ENCODE results near the gene PLVAP. TPM values are rescaled to one million over a fixed set of nuclear protein-coding genes. Genes with fewer than 3 reads are reported as not detected.
A peak's percentile ranks its signal among the peaks of the same experiment; 100 is the strongest.

PLVAP gene
- total RNA-seq, 1 experiment from 2014 or later = not detected

DNA sequence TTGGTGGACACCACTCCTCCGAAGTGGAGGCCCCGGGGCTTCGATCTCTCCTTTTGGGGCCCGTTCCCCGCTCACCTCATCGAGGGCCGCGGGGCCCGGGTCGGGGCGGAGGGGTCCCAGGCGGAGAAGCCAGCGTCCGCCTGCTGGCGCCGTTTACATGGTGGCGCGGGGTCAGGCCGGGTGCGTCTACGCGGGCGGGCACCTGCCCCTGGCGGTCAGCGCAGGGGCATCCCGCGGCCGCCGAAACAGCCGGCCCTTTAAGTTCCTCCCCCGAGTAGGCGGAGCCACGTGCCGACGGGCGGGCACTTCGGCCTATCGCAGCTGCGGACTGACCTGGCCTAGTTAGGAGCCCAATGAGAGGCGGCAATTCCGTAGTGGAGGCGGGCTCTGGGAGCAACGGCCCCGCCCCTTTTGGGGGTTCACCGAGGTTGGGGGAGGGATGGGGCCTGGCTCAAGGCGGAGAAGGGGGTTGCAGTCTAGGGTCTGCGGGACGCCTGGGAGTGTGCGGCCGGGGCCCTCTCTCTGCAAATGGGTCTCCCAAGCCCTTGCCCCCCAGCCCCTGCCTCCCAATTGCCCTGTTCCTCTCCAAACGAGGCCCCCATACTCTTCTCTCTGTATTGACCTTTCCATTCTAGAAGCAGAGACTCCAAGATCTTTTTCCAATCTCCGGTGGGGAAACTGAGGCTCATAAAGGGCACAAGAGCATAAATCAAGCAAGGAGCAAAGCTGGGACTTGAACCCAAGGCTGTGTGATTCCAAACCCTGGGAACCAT, 73.8 kb downstream of the PLVAP start, which contains the start of gene ABHD8:
TSS of gene ABHD8 (minus strand) at position 259 of the 773 bp plus-strand sequence. CDS start 1,809 bp downstream, outside the sequence.
- Histone ChIP-seq H3K9me3 (ENCODE audit: control insufficient read depth, low read depth, low read length) (no peaks in the 10 kb centered on the region), H2BK5ac (ENCODE audit: insufficient read length, low read length) (no peak within 1 kb of the TSS), H3K9ac (ENCODE audit: extremely low read depth, insufficient read length, low read length) (no peak within 1 kb of the TSS), H3K23me2 (ENCODE audit: insufficient read length, low read depth, low read length, poor library complexity, severe bottlenecking) (peaks cover 6% of the 10 kb centered on the region), H3K4me2 (ENCODE audit: insufficient read depth, insufficient read length, low read length) (peak within 1 kb of the TSS; percentile 48), H2AFZ (ENCODE audit: low read length) (no peak within 1 kb of the TSS), H3K4ac (ENCODE audit: low read depth, low read length) (no peak within 1 kb of the TSS), H3K23ac (ENCODE audit: insufficient read length, low read depth, low read length) (no peak within 1 kb of the TSS), H3K18ac (ENCODE audit: insufficient read length, low read depth, low read length) (no peak within 1 kb of the TSS), H2BK20ac (ENCODE audit: low read depth, low read length, poor library complexity, severe bottlenecking) (no peak within 1 kb of the TSS), H3K14ac (ENCODE audit: insufficient read depth, low read length) (0 out of 2 replicates have a peak within 1 kb of the TSS, but pooled peaks have one; percentile 14), H2BK15ac (ENCODE audit: low read depth, low read length) (no peak within 1 kb of the TSS), H2AK5ac (ENCODE audit: insufficient read length, low read length) (no peak within 1 kb of the TSS), H3K56ac (ENCODE audit: insufficient read length, low read depth, low read length) (no peak within 1 kb of the TSS), H4K8ac (replicated peaks; ENCODE audit: insufficient read length, low read depth, low read length) (no peak within 1 kb of the TSS), H4K91ac (ENCODE audit: insufficient read length, low read depth, low read length) (no peak within 1 kb of the TSS), H3K79me2 (ENCODE audit: insufficient read depth, low read length) (no peaks in the 10 kb centered on the region), H2BK12ac (ENCODE audit: insufficient read length, low read depth, low read length) (no peak within 1 kb of the TSS), H3T11ph (ENCODE audit: low read length) (no peak within 1 kb of the TSS), H4K20me1 (ENCODE audit: control insufficient read depth, insufficient read depth, insufficient read length) (no peaks in the 10 kb centered on the region), H4K5ac (ENCODE audit: insufficient read length, low read depth, low read length) (no peak within 1 kb of the TSS), H3K79me1 (ENCODE audit: insufficient read depth, low read depth, low read length, poor library complexity, severe bottlenecking) (no peaks in the 10 kb centered on the region), H3K27ac (ENCODE audit: insufficient read length, low read depth, low read length) (no peak within 1 kb of the TSS), H3K27me3 (ENCODE audit: insufficient read depth, low read length) (no peaks in the 10 kb centered on the region), H3K4me1 (ENCODE audit: insufficient read depth, low read length) (peaks cover 3% of the 10 kb centered on the region; the same call in 1 of the 2 replicates), H2BK120ac (ENCODE audit: low read depth, low read length, poor library complexity, severe bottlenecking) (no peak within 1 kb of the TSS)
- Mint-ChIP-seq H3K27me3 (ENCODE audit: low read depth) (no peaks in the 10 kb centered on the region; the same call in 1 of the 2 replicates), H3K27ac (peak within 1 kb of the TSS in 2 of 3 experiments; percentile 71 to 83; a peak in 4 of 7 replicates), H3K9me3 (peaks cover under 1 to 1% of the 10 kb centered on the region in 2 experiments; a peak in 3 of 5 replicates), H3K4me1 (peaks cover 21 to 35% of the 10 kb centered on the region in 2 experiments), H3K36me3 (ENCODE audit: insufficient read depth in 1 of 3, low read depth in 3 of 3) (peaks cover 8 to 18% (median 14%) of the 10 kb centered on the region in 3 experiments), H3K4me3 (peak within 1 kb of the TSS; percentile 63 to 76)
- TF ChIP-seq, protein P1, sequence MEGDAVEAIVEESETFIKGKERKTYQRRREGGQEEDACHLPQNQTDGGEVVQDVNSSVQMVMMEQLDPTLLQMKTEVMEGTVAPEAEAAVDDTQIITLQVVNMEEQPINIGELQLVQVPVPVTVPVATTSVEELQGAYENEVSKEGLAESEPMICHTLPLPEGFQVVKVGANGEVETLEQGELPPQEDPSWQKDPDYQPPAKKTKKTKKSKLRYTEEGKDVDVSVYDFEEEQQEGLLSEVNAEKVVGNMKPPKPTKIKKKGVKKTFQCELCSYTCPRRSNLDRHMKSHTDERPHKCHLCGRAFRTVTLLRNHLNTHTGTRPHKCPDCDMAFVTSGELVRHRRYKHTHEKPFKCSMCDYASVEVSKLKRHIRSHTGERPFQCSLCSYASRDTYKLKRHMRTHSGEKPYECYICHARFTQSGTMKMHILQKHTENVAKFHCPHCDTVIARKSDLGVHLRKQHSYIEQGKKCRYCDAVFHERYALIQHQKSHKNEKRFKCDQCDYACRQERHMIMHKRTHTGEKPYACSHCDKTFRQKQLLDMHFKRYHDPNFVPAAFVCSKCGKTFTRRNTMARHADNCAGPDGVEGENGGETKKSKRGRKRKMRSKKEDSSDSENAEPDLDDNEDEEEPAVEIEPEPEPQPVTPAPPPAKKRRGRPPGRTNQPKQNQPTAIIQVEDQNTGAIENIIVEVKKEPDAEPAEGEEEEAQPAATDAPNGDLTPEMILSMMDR (conservative IDR thresholded peaks at IDR 0.05) = peak; percentile 74
- peak; percentile 97 for DNase-seq
- WGBS (ENCODE audit: extremely low coverage, insufficient read length, low lambda C conversion rate) = no CpG with 5 or more reads among the region's 52 CpGs
